GM18511 (cell line): ENCODE measurements around the gene CARD9.

Experiments used
- ATAC-seq: cut with Tn5 transposase; IDR thresholded peaks from one replicate; pipeline ENCODE4 v1.9.1; 2021; ENCODE audit warnings: mild to moderate bottlenecking, moderate library complexity; ENCODE audit not compliant: unreplicated experiment

Gene CARD9

DNA sequence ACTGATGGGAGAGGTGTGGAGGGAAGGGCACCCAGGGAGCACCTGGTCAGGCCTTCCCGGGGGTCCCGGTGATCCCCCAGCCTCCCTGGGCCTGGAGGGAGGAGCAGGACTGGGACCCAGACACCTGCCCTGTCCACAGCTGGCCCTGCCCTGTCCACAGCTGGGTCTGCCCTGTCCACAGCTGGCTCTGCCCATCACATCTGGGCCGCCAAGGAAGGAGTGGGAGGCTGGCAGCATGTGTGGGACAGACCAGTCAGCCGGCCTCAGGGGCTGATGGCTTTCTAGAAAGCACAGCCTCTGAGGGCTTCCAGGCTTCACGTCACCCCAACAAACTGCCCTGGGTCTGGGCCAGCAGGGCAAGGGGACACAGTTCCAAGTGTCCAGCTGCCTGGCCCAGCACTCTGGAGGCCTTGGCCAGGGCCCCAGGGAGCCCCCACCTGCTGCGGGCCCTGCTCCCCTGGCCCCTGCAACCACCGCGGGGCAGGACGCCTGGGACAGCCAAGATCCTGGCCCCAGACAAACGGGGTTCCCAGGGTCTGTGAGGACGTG, 22.1 kb downstream of the CARD9 start:
- ATAC-seq: no peak

DNA sequence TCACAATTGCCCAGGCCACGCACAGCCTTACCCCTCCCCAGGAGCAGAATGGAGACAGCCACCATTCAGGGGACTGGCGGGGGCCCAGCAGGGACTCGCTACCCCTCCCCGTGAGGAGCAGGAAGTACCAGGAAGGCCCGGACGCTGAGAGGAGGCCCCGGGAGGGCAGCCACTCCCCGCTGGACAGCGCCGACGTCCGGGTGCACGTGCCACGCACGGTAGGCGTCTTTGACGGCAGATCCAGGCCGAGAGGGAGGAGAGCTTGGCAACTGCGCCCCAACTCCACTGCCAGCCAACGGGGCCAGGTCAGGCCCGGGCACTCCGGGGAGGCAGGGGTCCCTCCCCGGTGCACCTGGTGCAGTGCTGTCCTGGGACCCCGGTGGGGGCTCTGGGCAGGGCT, 23.9 kb downstream of the CARD9 start:
- no peak for ATAC-seq

DNA sequence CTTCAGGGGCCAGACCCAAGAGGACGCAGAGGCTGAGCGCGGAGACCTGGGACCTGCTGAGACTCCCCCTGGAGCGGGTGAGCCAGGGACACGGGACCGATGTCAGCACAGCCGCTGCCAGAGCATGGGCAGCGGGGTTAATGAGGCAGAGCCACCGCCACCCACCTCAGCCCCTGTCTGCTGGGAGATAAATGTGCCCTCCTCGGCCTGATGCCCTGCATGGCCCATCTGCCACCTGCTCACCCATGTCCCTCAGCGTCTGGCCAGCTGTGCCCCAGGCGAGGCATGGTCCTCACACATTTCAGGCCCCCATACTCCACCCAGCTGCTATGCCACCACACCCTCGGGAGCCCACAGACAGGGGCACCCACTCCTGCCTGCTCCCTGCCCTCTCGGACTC, 24.8 kb downstream of the CARD9 start:
- ATAC-seq: no peak

DNA sequence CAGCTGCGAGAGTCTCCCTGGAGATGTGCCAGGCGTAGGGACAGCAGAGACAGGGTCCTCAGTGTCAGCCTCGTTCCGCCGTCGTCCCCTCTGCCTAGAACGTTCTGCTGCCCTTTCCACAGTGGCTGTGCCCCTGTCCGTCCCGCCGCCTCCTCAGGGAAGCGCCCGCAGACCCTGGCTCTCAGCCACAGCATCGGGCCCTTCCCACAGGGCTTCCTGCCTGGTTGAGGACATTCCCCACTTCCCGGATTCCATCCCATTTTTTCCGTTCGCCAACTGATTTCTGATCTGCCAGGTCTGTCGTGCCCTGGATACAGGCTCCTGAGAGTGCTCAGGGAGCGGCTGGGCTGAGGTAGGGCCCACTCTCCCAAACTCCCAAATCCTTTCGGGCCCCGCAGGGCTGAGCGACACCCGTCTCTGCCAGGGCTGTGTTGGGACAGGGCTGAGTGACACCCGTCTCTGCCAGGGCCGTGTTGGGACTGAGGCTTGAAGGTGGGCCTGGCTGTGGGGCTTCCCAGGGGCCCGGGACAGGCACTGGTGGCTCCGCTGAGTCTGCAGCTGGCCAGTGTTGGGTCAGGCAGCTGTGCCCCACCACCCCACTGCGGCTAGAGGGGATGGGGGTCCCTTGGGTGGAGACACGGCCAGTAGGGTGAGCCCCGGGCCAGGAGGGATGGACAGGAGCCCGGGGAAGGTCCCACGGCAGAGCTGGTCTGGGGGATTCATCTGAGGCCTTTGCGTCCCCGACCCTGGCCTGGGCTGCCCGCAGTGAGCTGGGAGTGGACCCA, 25.8 kb downstream of the CARD9 start:
- ATAC-seq: no peak

DNA sequence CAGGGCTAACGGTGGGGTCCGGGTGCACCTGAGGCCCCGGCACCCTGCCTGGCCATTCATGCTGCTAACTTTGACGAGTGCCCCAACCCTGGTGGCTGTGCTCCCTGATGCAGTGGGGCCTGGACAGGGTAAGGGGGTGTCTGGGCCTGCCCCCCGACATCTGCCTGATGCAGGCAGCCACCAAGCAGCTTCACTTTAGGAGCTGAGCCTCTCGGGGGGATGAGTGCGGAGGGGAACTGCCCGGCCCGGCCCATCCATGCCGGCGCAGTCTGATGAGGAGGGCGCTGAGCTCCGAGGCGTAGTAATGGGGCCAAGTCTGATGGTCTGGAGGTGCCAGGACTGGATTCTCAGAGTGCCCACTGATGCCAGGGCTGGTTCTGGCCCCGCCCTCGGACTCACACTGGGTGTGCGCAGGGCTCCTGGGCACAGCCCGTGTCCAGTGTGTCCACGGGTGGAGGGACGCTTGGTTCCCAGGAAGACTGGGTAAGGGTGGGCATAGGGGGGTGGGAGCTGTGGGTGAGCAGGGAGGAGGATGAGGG, 26.5 kb downstream of the CARD9 start:
- ATAC-seq: no peak

DNA sequence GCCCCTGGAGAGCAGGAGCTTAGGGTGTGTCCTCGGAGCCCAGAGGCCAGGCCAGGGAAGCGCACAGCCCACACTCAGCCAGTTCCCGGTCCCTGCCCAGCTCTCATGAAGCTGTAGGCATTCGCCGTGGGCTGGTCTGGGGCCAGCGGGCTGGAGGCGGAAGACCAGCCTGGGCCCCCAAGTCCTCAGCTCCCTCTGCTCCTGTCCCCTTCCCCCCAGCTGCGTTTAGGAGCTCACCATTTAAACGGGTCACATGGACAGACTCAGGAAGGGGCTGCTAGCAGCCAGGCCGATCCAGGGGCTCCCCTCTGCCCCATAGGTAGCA, 27.4 kb downstream of the CARD9 start:
- no peak for ATAC-seq

DNA sequence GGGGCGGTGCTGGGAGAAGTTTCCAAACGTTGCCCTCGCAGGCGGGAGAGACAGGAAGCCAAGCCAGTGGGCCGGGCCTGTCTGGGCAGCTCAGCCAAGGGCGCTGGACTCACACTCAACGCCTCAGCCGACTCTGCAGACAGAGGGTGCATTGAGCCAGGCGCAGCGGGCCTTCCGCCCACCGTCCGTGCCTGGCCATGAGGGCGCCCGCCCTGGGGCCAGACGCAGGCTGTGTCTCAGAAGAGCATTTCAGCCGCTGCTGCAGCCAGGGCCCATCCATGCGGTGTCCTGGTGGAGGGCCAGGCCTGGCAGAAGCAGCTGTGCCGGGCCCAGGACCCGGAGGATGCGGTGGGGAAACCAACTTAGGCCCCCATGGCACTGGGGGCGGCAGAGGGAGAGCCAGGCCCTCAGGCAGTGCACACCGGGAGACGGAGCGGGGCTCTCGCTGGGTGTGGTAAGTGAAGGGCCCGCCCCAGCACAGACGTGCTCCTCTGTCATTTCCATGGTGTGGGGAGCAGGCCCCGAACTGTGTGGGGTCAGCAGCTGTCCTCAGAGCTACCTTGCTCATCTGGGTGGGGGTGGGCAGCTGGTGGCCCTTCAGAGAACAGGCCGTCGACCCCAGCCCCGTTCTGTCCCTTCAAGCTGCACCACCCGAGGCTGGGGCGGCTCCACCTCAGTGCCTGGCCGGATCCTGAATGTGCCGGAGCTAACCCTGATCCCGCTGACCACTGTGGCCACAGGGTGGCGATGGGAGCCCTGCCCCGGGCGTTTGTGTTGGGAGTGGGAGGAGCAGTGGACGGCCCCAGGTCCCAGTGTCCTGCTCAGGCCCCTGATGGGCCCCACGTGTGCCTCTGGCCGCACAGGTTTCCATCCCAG, 27.9 kb downstream of the CARD9 start:
- ATAC-seq: no peak

DNA sequence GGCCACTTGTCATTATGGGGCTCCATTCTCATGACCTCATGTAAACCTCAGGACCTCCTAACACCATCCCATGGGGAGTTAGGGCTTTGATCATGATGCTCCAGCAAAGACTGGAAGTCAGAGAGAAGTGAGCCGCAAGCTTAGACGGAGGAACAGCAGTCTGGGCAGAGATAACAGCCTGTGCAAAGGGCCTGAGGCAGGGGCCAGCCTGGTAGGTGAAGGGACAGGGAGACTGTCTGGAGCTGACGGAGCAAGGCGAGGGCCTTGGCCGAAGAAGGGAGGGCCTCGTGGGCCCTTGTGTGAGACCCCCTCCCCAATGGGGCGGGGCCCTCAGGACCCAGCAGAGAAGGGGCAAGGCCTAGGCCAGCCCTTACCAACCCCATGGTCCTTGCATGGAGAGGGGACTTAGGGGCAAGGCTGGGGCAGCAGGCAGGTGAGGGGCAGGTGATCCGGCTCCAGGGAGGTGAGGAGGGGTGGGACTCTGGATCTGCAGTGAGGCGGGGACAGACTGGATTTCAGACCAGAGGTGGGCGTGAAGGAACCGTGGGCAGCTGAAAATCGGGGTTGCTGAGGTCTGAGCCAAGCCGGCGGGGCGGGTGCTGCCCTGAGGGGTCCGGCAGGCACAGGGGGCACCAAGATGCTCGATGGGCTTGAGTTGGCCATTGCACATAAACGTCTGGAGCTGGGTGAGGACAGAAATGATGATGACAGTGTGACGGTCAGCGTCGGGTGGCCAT, 28.8 kb downstream of the CARD9 start:
- ATAC-seq: no peak

DNA sequence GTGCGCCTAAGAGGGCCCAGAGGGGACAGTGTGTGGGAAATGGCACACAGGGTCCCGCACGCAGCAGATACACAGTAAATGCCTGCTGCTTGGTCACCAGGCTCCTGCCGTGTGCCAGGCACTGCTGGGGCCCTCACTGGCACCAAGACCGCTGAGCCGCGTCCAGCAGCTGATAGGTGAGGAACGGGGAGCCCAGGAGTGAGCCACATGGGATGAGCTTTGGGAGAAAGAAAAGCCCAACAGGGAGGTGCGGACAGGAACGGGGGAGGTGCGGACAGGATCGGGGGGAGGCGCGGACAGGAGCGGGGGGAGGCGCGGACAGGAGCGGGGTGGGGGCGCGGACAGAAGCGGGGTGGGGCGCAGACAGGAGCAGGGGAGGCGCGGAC, 29.6 kb downstream of the CARD9 start:
- no peak for ATAC-seq

DNA sequence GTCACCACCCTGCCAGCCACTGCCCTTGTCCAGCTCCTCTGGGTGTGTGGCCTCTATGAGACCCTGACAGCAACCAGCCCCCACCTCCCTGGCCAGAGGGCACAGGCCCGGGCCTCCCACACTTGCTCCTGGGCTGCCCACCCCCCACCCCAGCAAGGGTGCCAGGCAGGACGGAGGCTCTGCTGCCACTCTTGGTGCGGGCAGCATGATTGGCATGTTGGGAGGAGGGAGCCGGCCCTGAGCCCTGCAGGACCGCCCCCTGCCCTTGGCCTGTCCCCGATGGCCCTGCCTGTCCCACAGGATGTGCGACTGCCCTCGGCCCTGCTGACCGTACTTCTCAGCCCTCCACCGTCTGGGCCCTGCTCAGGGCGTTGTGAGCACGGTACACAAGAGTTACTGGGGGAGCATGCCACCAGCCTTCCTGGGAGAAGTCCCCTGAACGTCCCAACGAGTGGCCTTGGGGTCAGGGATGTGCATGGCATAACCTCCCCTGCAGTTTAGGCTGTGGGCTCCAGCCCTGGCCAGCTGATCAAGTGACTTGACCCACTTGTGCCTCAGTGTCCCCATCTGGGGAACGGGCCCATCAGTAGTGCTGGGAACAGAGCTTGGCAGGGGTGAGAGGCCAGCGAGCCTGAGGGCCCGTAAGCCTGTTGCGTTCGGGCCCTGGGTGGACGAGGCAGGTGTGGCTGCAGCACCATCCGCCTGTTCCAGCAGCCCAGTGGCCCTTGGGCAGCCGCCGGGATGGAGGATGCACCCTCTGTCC, 30.2 kb downstream of the CARD9 start:
- ATAC-seq: no peak

DNA sequence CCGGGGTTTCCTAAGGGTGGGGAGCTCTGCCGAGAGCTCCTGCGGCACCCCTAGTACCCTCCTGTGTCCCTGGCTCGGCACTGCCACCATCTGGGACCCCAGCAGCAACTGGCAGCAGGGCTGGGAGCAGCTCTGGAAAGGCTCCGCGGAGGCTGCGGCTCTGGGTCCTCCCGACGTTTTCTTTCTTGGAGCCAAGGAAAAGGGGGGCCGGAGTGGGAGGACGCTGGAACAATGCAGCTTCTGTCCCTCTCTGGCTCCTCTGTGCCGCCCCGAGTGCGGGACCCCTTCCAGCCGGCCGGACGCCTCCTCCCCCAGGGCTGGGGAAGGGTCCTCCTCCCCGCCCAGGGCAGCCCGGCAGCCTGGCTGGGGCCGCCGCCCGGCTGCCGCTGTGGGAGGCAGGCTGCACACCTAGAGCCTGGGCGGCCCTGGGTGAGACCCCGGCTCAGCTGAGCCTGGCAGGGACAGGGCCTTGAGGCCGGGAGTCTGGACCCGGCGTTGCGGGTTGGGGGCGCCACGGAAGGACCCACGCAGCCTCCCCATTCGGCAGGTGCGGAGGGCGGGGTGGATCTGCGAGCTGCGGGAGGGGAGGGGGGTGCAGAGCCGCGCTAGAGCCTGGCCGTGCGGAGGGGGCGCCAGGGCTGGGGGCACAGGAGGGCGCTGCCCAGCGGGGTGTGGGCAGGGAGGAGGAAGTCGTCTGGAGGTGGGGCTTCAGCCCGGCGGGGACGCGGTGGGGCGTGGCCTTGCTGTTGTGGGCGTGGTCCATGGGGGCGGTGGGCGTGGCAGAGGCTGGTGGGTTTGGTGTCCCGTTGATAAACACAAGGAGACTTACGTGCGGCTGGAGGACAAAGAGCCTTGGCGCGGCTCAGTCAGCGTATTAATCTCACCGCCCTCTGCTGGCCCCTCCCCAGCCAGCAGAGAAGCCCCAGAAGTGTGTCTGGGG, 31.0 kb downstream of the CARD9 start:
- no peak for ATAC-seq

DNA sequence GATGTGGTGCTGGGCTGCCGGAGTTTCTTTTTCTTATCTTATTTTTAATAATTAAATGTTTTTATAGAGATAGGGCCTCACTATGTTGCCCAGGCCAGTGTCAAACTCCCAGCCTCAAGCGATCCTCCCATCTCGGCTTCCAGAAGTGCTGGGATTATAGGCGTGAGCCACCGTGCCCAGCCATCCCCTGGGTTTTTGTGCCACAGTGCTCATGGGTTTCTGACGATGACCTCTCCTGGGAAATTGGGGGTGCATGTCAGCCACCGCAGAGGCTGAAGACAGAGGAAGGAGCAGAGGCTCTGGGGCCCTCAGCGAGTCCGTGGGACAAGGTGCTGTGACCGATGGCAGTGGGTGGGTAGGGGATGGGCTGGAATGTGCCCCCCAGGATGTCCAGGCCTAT, 31.7 kb downstream of the CARD9 start:
- ATAC-seq: no peak

DNA sequence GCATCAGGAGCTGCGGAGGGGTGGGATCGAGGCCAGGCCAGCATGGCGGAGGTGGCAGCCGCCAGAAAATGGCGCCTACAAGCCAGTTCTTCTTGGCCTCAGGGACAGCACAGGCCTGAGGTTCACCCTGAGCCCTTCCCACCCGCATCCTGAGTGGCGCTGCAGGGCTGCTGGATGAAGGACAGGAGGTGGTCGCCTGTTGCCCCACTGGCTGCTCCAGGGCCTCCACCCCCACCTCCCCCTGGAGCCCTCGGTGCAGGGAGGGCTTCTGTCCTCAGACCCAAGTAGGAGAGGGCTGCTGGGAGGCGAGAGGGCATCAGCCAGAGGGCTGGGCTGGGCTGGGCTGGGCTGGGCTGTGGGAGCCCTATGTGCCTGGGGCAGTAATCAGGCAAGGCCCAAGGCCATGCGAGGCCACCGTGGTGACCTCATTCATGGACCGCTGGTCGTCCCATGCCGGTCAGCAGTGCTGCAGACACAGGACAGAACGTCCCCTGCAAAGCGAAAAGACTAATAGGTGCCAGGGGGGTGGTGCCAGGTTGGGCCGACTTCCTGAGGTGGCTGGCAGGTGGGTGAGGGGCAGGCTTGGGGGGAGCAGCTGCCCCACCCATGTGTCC, 32.3 kb downstream of the CARD9 start:
- no peak for ATAC-seq

DNA sequence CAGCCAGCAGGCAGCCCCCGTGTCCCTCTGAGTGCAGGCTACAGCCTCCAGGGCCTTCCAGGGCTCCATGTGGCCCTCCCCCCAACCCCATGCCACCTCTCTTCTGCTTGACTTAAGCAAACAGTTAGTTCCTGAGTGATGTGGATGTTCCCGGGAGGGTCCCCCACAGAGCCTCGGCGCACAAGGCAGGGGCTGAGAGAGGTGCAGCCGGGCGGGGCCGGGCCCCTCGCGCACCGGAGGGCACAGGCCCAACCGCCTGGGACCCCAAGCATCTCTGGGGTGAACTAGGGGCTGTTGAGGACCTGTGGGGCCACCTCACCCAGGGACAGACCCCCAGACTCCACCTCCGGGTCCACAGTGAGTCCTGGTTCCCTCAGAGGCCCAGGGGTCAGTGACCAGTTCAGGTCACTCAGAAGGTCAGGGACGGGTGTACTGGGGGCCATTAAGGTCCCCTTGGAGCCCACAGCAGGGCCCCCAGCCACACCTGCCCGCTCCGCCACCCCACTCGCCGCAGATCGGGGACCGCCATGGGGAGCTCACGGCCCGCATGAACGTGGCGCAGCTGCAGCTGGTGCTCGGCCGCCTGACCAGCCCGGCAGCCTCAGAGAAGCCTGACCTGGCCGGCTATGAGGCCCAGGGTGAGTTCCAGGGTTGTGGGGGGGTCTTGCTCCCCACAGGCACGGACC, 33.0 kb downstream of the CARD9 start:
- ATAC-seq: no peak

DNA sequence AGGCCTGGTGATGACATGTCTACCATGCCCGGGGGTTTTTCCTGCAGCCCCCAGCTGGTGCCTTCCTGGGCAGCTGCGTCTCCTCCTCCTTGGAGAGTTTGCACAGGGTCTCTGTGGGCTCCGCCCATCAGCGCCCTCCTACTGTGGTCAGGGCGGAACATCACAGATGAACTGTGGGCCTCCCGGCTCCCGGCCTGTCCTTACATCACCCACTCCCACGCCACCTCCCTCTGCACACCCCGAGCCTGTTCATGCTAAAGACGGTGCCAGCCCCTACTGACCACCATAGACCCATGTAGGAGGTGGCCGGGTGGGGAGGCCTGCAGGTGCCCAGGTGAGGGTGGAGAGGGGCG, 33.5 kb downstream of the CARD9 start:
- no peak for ATAC-seq

DNA sequence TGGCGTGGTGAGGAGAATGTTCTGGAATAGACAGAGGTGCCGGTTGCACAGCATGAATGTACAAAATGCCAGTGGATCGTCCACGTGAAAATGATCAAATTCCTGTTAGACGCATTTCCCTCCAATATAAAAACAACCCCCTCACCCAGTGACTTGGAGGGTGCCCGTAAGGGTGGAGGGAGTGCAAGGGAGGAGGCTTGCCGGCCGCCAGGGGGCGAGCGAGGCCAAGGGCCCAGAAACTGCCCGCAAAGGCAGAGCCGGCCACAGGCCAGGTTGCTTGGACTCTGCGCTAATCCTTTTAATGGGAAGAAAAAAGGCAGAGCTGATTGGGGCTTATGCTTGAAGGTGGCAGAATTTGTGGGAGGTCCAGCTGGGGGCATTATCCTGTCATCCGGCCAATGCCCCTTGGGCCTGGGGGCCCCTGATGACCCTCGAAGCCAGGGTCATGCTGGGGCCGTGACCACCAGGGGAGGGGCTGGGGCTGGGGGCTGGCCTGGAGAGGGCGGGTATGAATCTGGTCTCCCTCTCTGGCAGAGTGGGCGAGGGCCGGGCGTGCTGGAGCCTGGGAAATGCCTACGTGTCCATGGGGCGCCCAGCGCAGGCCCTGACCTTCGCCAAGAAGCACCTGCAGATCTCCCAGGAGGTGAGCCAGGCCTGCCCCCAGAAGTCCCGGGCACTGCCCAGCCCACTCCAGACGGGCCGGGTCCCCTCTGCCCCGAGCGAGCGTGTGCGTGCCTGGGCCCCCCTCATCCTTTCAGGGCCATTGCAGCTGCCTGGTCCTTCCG, 34.1 kb downstream of the CARD9 start:
- no peak for ATAC-seq

DNA sequence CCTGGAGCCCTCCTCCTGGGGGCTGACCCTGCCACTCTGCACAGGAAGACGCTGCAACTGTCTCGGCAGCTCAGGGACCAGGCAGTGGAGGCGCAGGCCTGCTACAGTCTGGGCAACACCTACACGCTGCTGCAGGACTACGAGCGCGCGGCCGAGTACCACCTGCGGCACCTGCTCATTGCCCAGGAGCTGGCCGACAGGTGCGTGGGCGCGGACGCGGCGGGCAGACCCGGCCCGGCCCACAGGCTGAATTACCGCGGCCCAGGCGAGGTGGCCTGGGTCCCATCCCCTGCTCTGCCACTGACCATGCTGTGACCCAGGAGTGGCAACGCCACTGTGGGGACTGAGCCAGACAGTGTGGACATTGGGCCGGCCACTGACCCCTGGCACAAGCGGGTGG, 35.0 kb downstream of the CARD9 start:
- ATAC-seq: no peak
